HG02678 (cell line): ENCODE data around the gene SETD3.

Experiments used
- ATAC-seq: cut with Tn5 transposase; IDR thresholded peaks from one replicate; pipeline ENCODE4 v1.9.1; 2021; ENCODE audit warnings: mild to moderate bottlenecking, moderate library complexity; ENCODE audit not compliant: unreplicated experiment

SETD3 gene

DNA sequence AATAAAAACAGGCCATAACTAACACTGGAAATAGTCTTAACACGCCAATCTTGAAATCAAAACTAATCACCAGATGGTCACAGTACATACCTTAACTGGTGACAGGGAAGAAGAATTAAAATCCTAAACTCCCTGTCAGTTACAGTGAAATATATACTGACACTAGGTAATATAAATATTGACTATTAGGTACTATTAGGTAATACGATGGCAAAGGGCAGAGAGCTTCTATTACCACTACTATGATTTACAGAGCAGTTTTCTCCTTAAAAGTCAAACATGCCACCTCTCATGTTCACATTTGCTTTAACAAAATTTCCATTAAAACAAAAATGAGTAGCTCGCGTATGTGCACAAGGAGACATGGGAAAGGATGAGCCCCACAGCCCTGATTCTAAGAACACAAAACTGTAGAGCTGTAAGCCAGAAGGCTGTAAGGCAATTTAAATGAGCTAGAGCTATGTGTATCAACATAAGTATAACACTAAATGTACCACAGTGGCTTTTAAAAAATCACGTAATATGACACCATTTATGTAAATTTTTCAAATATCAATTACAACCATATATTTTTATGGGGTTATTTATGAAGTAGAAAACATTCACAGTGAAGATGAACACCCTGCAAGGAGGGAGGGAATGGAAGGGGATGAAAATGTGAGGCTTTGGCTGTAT is 19.1 kb downstream of the SETD3 start:
- ATAC-seq: no peak

DNA sequence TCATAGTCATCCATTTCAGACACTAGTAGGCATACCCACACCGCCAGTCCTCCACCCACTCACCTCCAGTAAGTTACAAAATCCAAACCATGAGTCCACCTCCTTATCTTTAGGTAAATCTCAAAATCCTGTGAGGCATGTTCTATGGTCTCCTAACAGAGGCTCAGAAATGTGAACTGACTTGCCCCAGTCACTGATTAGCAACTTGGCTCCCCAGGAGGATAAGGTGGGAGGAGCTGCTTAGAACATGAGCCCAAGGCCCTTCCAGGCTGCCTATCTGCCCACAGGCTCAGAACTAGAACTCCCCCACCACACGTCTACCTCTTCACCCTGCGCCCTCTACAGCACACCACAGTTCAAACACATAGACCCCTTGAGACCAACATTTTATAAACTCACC is 19.9 kb downstream of the SETD3 start:
- no peak for ATAC-seq

DNA sequence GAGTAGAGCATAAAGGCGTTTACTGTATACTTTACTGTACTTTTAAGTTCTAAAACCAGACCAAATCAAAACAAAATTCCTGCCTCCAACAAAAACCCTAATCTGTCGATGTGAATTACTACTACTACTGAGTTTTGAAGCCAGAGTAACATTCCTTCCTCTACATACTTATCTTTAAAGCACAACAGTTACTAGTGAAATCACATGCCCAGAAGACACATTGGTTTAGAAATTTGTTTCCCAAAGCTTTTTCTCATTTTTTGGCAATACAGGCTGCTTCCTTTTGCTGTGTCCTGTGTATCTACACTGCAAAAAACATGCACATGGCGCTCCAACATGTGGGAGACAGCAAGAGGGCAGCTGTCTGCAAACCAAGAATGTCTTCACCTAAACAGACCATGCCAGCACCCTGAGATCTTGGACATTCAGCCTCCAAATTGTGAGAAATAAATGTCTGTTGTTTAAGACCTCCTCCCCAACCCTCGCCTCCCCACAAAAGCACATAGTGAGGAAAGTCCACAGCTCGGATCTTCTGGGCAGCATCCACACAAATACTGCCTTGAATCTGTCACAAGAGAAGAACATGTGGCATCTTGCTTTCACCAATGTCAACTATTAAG is 21.1 kb downstream of the SETD3 start:
- no peak for ATAC-seq

DNA sequence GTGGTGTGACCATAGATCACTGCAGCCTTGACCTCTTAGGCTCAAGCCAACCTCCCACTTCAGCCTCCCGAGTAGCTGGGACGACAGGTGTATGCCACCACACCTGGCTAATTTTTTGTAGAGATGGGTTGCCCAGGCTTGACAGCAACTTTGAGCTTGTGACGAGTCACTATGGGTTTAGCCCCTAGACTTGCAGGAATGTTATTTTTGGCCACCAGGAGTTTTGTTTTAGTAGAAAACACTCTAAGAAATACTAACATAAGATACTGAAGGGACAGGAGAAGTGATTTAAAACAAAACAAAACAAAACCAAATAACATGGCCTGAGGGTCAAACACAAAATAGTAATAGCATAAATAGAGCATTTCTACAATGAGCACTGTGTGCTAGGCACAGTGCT is 26.4 kb downstream of the SETD3 start:
- no peak for ATAC-seq

DNA sequence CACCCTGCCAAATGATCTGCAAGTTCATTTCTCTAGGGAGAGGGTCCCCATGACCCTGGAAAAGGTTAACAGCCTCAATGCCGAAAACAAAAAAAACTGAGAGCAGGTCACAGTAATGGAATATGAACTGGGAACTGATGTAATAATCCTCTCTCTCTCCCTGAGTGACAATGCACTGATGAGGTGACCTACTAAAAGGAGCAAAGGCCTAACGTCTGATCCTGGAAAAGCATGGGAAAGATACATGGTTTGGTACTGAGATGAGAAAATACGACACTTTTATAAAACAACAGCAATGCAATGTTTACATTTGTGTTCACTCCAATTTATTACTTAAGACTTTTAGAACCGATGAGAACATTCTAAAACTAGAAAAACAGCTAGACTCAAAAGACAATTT is 27.7 kb downstream of the SETD3 start:
- ATAC-seq: no peak

DNA sequence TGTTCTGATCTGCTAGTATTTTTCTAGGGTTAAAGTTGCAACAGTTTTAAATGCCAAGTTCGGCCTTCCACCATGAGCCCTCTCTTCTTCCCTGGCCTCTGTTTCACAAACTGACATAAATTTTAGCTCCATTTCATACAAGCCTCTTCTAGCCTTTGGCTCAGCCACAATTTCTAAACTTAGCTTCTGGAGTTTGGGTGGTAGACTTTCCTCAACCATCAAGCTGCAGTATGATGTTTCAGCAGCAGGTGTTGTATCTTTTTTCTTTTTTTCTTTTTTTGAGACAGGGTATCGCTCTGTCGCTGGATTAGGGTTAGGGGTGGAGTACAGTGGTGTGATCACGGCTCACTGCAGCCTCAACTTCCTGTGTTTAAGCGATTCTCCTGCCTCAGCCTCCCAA is 29.4 kb downstream of the SETD3 start:
- ATAC-seq: no peak

DNA sequence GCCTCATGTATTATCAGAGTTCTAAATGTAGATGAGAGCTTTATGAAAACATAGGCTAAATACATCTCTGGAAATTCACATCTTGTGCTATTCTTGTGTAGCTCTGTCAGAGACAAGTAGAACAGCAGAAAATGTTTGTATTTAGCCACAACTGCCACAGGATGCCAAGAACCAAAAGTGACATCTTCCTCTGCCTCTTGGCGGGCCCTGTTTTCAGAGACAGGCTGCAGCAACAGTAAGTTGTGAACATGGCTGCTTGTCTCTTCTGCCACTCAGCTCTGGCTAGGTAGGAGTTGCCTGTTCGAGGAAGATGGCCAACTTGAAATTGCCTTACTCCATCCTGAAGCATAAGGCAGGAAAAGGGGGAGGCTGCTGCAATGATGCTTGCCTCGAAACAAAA is 30.4 kb downstream of the SETD3 start:
- ATAC-seq: no peak

DNA sequence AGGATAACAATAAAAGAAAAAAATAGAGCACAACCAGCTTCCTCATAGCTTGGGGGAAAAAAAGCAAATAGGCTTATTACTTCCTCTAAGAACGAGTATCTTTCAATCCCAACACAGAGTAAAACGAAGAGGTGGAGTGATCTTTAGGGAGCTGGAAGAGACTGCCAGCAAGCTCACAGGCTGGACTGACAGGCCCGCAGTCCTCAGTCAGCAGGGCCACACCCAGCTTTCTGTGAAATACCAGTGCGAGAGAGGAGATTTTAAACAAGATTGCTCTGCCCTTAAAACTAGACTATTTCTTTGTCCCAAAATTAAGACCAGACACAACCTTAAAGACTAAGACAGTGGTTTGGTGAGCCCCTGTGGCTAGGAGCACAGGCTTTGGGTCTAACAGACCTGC is 32.9 kb downstream of the SETD3 start:
- no peak for ATAC-seq

DNA sequence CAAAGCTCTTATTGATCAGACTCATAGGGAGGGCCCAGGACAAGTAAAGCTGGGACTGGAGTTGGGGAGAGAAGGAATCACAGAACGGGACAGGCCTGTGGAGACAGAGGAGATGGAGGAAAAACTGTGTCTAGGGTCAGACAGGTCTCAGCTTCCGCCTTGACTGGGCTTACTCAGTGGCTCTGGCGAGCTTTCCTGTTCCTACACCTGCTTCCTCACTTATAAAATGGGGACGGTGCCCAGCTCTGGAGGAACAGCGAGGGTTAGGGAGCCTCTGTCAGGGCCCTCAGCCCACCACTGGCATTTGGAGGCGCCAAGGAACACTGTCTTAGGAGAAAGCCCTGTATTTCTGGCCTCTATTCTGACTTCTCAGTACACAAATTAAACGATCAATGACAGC is 34.7 kb downstream of the SETD3 start:
- no peak for ATAC-seq

DNA sequence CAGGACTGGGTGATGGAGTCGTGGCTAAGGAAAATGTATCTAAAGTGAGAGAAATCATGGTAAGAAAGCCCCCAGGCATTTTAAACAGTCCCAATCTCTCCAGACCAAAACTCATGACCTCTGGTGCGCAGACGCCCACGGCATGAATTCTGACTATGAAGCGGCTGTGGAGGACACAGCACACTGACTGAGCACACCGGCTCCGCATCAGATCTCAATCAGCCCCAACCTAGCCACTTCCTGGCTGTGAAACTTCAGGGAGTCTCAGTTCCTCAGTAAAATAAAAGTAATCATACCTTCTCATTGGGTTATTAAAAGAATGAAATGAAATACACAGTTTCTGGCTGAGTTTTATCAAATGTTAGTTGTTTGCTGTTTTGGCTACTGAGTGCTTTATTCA is 38.7 kb downstream of the SETD3 start:
- ATAC-seq: peak; percentile 51

DNA sequence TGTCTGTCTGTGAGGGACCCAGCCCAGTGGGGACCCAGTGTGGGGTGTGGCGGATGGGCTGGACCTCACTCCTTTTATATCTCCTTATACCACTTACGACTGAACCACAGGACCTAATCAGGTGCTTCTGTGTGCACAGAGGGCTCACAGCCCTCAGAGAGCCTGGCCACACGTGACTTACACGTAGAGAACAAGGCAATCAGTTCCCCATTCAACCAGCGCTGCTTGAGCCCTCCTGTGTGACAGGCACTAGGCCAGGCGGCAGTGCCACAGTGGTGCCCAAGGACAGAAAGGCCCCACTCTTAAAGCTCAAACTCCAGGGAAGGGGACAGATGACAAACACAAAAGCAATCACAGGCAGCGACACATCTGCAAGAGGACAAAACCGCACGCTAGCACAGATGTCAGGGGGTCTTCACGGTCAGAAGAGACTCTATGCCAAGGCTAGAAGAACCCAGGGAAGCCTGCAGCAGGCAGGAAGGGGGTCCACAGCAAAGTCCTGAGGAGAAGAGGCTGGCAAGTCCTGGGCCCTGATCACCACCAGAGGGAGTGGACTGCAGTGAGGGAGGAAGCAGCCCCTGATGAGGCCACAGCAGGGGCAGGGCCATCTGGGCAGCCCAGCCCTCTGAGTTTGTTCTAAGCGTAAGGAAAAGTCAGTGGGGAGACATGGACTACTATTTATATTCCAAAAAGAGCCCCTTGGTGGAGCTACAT is 39.3 kb downstream of the SETD3 start:
- peak; percentile 39 for ATAC-seq

DNA sequence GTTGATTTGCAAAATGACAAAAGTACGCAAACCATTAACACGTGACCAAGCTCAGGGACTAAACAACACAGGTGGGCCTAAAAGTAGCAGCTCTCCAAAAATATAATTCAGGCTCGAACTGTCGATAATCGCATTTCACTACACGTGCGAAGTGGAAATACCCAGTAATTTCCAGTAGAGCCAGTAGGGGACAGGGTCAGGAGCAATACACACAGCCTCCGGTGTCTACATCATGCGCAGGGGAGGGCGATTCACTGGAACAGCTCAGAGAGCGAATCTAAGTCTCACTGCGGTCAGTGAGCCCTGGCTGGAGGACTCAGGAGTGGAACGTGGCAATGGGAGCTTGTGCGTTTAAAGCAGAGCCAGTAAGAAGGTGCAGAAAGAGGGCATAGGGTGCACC is 40.4 kb downstream of the SETD3 start:
- no peak for ATAC-seq

DNA sequence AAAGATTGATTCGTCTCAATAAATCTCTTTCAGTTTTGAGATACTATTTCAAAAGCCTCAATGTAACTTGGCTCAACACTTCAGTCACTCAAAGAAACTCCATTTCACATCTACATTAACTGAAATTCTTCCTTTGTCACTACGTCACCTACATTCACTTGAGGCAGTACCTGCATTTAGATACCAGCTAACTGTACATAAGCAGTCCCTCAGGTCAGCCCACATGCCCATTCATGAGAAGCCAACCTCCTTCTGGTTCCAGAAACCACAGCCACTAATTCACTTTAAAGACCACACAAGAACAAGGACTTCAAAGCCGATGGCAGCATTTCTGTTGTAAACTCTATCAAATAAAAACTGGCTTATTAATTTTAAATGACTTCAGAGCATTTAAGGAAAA is 43.0 kb downstream of the SETD3 start:
- no peak for ATAC-seq

DNA sequence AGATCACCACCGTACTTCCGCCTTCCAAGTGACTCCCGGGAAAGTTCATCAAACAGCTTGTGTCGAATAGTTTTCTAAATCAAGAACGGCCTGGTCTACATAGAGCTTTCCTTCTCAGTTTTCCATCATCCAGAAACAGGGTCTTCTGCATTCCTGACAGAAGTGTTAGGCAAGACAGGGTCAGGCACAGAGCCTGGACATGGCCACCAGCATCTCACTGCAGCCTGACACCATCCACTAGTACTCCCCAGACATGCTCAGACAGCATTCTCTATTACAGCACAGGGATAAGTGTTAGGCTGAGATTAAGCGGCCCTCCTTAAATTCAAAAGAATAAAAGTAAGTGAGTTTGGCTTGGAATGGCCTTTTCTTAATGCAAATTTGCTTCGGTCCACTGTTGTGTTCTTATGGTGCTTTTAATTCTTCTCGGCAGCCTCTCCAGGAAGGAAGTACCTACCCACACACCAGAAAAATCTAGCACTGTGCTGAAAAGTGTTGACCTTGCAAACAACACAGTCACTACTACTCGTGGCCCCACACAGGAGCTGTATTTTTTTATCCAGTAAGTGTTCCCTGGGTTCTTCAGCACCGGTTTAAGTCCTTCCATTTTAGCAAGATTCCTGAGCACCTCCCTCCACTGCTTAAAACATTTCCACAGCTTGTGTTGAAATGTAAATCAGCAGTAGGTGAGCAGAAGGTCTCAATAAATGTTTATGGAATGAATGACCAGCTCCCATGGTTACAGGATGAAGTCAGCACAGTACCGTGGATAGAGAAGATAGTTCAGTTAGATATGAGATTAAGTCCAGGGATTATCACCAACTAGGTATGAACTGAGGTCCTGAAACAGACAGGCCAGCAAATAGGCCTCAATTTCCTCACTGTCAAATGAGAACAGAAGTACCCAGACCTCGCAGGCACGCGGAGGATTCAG is 44.1 kb downstream of the SETD3 start:
- no peak for ATAC-seq

DNA sequence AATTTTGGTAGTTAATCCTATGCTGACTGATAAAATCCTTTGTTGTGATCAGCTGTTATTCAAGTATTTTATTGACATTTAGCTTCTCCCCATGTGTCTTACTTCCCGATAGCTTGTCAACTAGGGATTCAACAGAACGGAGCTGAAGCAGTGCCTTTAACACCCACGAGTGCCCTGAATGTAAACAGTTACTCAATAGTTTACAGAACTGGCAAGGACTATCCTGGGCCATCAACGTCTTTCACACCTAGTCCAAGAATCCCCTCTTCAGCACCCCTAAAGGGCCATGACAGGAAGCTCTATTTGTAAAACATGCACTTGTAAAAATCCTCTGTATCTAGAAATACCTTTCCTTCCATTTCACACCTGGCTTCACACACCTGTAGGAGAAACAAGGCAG is 45.3 kb downstream of the SETD3 start:
- ATAC-seq: no peak

DNA sequence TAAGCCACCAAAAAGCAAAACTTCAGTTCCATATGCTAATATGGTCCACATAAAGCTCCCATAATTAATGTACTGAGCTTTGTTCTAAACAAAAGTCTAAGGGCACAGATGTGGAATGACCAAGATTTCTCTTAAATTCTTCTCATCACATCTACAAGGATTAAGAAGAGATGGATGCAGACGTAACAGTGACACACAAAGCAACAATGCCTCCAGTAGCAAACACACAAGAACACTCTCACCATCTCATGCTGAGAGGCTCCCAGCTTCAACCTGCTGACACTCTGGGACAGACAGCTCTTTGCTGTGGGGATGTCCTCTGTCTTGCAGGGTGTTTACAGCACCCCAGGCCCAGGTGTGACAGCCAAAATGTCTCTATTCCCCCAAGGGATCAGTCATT is 48.2 kb downstream of the SETD3 start:
- ATAC-seq: no peak

DNA sequence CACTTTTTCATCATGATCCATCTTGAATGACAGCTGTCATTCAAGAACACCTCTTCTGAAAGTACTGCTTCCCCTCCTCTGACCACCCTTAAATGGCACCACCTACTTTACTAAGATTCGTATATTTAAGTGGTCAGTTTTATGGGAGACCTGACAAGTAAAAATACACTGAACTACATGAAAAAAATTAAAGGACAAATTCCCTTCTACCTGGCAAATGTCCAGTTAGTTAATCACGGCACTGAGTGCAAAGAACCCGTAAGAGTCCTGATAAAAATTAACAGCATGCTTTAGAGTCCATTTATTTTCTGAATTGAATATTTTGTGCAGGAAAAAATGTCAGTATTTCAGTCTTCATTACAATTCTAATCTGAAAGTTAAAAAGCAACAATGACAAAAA is 48.7 kb downstream of the SETD3 start:
- no peak for ATAC-seq

DNA sequence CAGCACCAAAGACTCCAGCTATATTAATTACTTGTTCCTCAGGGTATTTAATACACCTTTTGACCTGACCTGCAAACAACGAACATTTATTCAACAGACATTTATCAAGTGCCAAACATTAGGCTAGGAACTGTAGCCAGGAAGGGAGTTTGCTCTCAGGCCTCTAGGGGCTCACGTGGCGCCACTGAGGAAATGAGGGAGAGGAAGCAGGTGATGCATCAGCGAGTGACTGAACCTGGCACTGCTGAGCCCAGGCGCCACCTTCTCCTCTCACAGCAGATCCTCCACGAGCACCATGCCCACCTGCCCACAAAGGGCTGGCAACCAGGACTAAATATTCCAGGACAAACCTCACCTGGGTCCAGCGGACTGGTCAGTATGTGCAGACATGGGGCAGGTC is 50.2 kb downstream of the SETD3 start:
- no peak for ATAC-seq

DNA sequence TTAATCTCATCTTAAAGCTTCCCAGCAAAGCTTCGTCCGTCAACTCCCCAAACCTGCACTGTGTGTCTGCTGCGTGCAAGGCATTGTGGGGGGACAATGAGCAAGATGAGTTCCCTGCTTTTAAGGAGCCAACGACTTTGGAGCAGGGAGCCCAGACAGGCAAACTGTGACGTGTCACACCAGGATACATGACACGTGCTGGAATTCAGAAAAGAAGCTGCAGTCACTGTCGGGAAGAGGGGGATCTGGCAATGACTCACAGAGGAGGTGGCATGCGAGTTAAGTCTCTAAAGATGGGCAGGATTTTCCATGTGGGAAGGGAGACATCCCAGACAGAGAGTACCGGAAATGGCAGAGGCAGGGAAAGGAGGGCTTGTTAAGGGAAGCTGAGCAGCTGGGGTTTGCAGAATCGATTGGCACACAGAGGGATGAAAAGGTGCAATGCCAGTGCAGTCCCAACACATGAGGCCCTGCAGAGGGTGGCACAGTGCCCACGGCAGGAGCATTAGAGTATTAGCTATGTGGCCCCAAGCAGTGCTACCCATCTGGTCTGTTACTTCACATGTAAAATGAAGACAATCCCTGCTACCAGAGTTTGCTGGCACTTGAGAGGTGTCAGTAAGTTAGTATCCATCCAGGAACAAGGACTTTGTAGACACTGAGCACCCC is 52.9 kb downstream of the SETD3 start:
- ATAC-seq: no peak

DNA sequence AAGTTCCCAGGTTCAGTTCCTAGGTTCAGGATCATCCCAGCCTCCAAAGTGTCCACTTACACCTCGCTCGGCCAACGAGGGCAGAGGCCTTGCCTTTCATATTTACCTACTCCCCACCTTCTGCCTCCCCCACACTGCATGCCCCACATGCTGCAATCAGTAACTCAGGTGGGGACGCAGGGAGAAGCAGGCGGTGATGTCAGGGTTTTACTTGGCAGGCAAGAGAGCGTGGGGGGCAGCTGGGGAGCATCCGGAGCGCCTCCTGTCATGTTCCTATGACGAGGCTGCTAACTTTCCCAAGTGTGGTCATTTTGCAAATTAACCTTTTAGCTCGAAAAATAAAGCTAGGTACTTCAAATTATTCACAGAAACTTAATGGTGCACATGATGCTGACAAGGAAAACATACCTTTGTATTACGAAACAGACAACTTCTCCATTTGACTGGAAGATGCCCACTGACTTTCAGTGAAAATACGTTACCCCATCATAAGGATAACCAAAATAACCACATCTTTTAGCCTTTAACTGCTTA is 53.8 kb downstream of the SETD3 start:
- ATAC-seq: no peak

DNA sequence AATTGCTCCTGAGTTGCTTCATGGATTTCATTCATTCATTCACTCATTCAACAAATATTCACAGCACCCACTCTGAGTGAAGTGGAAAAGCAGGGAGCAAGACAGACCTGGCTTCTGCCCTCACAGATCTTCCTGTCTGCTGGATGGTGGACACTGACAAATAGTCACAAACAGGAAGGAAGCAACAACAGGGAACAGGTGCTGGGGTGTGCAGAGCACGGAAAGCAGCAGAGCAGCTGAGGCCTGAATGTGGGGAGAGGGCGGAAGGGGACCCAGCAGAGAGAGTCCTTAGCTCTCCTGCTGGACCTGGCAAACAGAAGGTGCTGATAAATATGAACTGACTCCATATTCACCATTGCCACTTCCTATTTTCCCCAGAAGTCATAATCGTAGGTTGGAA is 54.4 kb downstream of the SETD3 start:
- no peak for ATAC-seq
